HepG2 (cell line): ENCODE data around the gene ABHD2. TPM values are rescaled to one million over a fixed set of nuclear protein-coding genes. Genes with fewer than 3 reads are reported as not detected.

Source experiments
- DR1 ChIP-seq: sonication (generic); formaldehyde crosslinking; IDR thresholded peaks from 2 replicates; pipeline ENCODE4 v1.8.0; 2021; ENCODE audit warnings: mild to moderate bottlenecking, missing genetic modification reagents, inconsistent platforms
- DZIP1 ChIP-seq: sonication (generic); formaldehyde crosslinking; IDR thresholded peaks from 2 replicates; pipeline ENCODE4 v1.5.0; 2020; ENCODE audit warnings: mild to moderate bottlenecking, missing genetic modification reagents
- HES4 ChIP-seq: sonication (generic); formaldehyde crosslinking; IDR thresholded peaks from 2 replicates; pipeline ENCODE4 v1.9.0; 2021; ENCODE audit warnings: mild to moderate bottlenecking, missing genetic modification reagents, borderline replicate concordance
- HOXA3 ChIP-seq: sonication (generic); formaldehyde crosslinking; IDR thresholded peaks from 2 replicates; pipeline ENCODE4 v1.5.0; 2020; ENCODE audit warnings: missing genetic modification reagents
- MYC ChIP-seq: sonication (generic); formaldehyde crosslinking; IDR thresholded peaks from 2 replicates; pipeline ENCODE4 v1.9.0; 2021; ENCODE audit warnings: missing genetic modification reagents, borderline replicate concordance
- PCBP2 ChIP-seq: fragments of 200-400 bp; formaldehyde crosslinking; optimal IDR thresholded peaks from 2 replicates; pipeline ENCODE3; 2018; ENCODE audit warnings: low read length, low read depth; ENCODE audit not compliant: poor library complexity, severe bottlenecking
- PHF5A ChIP-seq: IDR thresholded peaks from one replicate; pipeline ENCODE4 v1.6.1; 2018; ENCODE audit warnings: low read depth, missing genetic modification reagents; ENCODE audit not compliant: unreplicated experiment
- ZBTB38 ChIP-seq: sonication (generic); formaldehyde crosslinking; IDR thresholded peaks from 2 replicates; pipeline ENCODE4 v1.5.1; 2020; ENCODE audit warnings: mild to moderate bottlenecking, missing genetic modification reagents
- ZNF205 ChIP-seq: IDR thresholded peaks from 2 replicates; pipeline ENCODE4 v1.6.1; 2018; ENCODE audit warnings: missing biosample characterization, missing genetic modification reagents
- ZNF34 ChIP-seq: sonication (generic); formaldehyde crosslinking; IDR thresholded peaks from 2 replicates; pipeline ENCODE4 v1.4.0; 2020; ENCODE audit warnings: mild to moderate bottlenecking, missing genetic modification reagents, borderline replicate concordance
- polyA plus RNA-seq, 8 experiments: library from polyadenylated mRNA; depleted of rRNA in 3 of 8; stranded (reverse) in 7 of 8; unstranded in 1 of 8; fragments of >200 nt; fragmentation: Illumina TruSeq in 4 of 8; extraction: Trizol in 4 of 8; gene quantifications; 2 replicates each; pipeline versions ENCODE4 v1.2.1 to v1.2.3, GENCODE V29; 2011 to 2016; ENCODE audit warnings: low read depth in 4 of 8, missing spikeins in 1 of 8, mixed read lengths in 1 of 8; ENCODE audit not compliant: insufficient read depth in 1 of 8
- total RNA-seq, 5 experiments: library from RNA; depleted of rRNA; stranded (reverse); fragments of >200 nt; fragmentation: Illumina TruSeq; extraction: Trizol; gene quantifications; 2 replicates each; pipeline ENCODE4 v1.2.3, GENCODE V29; 2016; ENCODE audit warnings: low read depth in 1 of 5
- TF ChIP-seq, protein P1 (sequence below), 2 experiments: sonication (generic) in 1 of 2; formaldehyde crosslinking in 1 of 2; IDR thresholded peaks; 2 replicates each; pipeline versions ENCODE4 v1.6.1 to v1.9.0; 2014 to 2022; ENCODE audit warnings: antibody characterized with exemption in 1 of 2, borderline replicate concordance in 1 of 2, inconsistent platforms in 1 of 2, low read depth in 1 of 2, missing genetic modification reagents in 1 of 2
- TF ChIP-seq, protein P2 (sequence below): sonication (generic); formaldehyde crosslinking; conservative IDR thresholded peaks from 2 replicates; pipeline ENCODE4 v1.8.1; 2023; ENCODE audit warnings: missing genetic modification reagents
- TF ChIP-seq, protein P3 (sequence below): sonication (generic); formaldehyde crosslinking; IDR thresholded peaks from 2 replicates; pipeline ENCODE4 v1.8.1; 2023; ENCODE audit warnings: mild to moderate bottlenecking, inconsistent platforms, moderate library complexity, missing genetic modification reagents, borderline replicate concordance
- TF ChIP-seq, protein P4 (sequence below): sonication (generic); formaldehyde crosslinking; IDR thresholded peaks from 2 replicates; pipeline ENCODE4 v1.8.0; 2022; ENCODE audit warnings: mild to moderate bottlenecking, missing genetic modification reagents, moderate library complexity

The ABHD2 gene
- total and polyA plus RNA-seq, 2 of the 13 experiments (the other 11 are each of a cell fraction or from before 2014, with no cell fraction given) = 14.8 to 22.4 TPM

DNA sequence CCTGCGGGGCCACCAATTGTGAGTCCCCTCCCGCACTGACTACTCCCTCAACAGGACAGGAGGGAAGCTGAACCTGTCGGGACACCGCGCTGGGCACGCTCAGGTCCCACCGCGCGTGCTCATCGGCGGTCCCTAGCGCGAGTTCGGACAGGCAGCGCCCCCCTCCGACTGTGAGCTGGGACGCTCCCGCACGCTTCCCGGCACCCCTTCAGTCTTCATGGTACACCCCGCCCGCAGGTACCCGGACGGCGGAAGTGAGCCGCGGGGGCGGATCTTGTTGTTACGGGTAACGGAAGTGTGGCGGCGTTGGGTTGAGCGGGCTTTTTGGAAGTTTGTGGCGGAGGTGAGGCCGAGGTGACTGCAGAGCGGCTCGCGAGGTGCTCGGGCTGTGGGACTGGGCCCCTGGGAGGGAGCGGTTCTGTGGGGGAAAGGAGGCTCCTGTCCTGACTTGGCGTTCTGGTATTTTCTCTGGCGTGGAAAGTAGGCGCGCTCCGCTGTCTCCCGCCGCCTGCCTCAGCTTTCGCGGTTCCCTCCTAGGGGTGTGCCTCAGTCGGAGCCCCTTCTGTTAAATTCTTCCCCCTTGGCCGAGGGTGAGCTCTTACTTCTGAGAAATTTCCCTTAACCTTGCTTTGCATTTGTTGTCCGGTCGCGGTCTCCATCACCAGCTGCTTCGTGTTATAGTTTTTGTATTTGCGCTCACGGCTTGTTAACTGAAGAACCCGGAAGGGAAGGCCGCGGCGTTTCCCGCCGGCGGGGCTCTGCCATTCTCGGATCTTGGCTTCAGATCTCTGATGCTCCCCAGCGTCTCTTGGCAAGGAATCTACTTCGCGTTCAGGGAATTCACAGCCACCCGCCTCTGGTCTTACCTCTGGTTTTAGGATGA, 155.7 kb downstream of the ABHD2 start, which contains the start of gene FANCI (continued):
- TF ChIP-seq, protein P1, sequence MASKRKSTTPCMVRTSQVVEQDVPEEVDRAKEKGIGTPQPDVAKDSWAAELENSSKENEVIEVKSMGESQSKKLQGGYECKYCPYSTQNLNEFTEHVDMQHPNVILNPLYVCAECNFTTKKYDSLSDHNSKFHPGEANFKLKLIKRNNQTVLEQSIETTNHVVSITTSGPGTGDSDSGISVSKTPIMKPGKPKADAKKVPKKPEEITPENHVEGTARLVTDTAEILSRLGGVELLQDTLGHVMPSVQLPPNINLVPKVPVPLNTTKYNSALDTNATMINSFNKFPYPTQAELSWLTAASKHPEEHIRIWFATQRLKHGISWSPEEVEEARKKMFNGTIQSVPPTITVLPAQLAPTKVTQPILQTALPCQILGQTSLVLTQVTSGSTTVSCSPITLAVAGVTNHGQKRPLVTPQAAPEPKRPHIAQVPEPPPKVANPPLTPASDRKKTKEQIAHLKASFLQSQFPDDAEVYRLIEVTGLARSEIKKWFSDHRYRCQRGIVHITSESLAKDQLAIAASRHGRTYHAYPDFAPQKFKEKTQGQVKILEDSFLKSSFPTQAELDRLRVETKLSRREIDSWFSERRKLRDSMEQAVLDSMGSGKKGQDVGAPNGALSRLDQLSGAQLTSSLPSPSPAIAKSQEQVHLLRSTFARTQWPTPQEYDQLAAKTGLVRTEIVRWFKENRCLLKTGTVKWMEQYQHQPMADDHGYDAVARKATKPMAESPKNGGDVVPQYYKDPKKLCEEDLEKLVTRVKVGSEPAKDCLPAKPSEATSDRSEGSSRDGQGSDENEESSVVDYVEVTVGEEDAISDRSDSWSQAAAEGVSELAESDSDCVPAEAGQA (IDR thresholded peaks at IDR 0.05; ENCODE audit: low read depth) = no peak
- TF ChIP-seq, protein P1 (CRISPR knock-in tag; IDR thresholded peaks at IDR 0.05; ENCODE audit: borderline replicate concordance) = no peak
- TF ChIP-seq HES4 (CRISPR knock-in tag) (no peak), DZIP1 (CRISPR knock-in tag) (0 out of 2 replicates have a peak, but pooled peaks have one; percentile 34), PHF5A (peak; percentile 61), HOXA3 (CRISPR knock-in tag) (peak; percentile 62), ZNF205 (CRISPR knock-in tag) (no peak), ZBTB38 (CRISPR knock-in tag) (peak; percentile 46; the same call in 1 of the 2 replicates), MYC (CRISPR knock-in tag) (peak; percentile 88), ZNF34 (CRISPR knock-in tag) (no peak), PCBP2 (no peak), DR1 (no peak)
- TF ChIP-seq, protein P2, sequence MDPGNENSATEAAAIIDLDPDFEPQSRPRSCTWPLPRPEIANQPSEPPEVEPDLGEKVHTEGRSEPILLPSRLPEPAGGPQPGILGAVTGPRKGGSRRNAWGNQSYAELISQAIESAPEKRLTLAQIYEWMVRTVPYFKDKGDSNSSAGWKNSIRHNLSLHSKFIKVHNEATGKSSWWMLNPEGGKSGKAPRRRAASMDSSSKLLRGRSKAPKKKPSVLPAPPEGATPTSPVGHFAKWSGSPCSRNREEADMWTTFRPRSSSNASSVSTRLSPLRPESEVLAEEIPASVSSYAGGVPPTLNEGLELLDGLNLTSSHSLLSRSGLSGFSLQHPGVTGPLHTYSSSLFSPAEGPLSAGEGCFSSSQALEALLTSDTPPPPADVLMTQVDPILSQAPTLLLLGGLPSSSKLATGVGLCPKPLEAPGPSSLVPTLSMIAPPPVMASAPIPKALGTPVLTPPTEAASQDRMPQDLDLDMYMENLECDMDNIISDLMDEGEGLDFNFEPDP (CRISPR knock-in tag) = no peak
- TF ChIP-seq, protein P3, sequence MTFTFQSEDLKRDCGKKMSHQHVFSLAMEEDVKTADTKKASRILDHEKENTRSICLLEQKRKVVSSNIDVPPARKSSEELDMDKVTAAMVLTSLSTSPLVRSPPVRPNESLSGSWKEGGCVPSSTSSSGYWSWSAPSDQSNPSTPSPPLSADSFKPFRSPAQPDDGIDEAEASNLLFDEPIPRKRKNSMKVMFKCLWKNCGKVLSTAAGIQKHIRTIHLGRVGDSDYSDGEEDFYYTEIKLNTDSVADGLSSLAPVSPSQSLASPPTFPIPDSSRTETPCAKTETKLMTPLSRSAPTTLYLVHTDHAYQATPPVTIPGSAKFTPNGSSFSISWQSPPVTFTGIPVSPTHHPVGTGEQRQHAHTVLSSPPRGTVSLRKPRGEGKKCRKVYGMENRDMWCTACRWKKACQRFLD = no peak
- TF ChIP-seq, protein P4, sequence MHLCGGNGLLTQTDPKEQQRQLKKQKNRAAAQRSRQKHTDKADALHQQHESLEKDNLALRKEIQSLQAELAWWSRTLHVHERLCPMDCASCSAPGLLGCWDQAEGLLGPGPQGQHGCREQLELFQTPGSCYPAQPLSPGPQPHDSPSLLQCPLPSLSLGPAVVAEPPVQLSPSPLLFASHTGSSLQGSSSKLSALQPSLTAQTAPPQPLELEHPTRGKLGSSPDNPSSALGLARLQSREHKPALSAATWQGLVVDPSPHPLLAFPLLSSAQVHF (CRISPR knock-in tag) = peak; percentile 57; the same call in 1 of the 2 replicates
